ENCODE data around the gene RBM48.

RBM48 gene

DNA sequence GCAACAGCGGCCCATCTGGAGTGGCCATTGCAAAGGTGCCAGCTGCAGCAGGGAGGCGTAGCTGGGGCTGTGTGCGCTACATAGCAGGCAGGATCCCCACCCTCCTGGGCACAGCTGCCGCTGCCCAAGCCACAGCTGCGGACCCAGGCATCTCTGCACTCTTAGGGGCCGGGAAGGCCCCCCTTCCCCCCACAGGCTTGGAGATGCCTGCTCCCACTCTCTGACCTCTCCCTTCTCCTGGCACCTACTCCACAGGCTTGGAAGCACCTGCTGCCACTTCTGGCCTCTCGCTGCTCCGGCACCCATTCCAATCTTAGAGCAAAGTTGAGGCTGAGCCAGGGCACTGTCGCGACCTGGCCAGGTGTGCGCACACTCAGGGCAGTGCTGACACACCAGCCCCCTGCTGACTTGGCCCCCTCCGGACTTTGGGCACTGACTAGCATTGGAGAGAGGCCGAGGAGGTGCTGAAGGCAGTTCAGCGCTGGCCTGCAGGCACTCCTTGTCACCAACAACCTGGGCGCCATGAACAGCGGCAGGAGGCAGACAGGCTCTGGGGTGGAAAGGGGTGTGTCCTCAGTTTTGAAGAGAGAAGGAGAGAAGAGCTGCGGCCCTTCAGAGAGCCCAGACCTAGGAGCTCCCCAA is 18.4 kb downstream of the RBM48 start:
- no peak for DNase-seq

DNA sequence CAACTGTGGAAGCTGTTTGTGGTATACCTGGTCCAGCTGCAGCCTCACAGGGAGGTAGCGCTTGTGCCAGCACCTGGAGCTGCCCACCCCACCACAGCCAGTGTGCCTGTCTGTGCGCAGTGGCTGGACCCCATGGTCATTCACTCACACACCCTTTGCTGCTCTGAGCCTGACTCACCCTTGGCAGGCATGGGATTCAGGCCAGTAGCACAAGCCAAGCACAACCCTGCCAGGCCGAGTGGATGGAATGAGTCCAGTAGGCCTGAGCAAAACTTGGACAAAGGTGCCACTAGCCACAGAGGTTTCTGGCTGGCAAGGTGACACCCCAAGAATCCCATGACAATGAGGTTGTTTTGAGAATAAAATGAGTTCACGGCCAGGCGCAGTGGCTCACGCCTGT is 19.0 kb downstream of the RBM48 start:
- DNase-seq, result no peak

DNA sequence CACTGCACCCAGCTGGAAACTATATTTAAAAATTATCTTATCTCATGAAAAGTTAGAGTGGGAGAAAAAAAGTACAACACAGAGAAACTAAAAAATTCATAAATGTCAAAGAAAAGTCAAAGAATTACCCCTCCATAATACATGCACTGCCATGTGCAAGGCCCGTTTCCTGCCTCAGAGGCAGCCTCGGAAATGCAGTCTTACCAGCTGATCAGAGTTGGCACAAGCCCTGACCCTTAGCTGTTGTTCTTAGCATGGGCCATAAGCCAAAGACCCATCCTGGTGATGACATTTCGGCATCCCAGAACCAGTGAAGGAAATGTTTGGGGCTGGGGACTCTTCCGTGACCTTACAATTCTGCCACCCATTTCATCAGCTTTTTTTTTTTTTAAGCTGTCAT is 21.6 kb downstream of the RBM48 start:
- DNase-seq, result no peak

DNA sequence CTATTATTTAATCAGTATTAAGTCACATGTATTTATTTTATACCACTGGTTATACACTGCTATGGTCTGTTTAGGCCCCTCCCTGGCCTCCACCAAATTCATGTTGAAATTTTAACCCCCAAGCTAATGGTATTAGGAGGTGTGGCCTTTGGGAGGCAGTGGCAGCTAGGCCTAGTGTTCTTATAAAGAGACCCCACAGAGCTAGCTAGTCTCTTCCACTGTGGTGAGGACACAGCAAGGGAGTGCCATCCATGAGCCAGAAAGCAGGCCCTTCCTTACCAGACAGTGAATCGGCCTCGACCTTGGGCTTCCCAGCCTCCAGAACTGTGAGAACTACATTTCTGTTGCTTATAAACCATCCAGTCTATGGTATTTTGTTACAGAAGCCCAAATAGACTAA is 28.7 kb downstream of the RBM48 start:
- DNase-seq, result no peak

DNA sequence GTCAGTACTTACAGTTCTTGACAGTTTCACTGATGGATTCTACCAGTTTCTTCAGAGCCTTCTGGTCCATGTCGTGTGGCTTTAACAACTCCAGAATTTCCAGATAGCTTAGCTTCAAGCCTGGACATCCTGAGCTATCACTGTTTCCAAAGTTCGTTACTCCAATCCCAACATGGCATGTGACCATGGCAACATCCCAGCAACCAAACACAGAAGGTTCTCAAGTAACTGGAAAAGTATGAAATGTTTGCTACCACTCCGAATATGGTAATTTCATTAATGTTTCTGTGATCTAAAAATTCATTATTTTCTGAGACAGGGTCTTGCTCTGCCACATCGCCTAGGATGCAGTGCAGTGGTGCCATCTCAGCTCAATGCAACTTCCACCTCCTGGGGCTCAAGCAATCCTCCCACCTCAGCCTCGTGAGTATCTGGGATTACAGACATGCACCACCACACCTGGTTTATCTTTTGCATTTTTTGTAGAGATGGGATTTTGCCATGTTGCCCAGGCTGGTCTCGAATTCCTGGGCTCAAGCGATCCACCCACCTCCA is 29.3 kb downstream of the RBM48 start:
- no peak for DNase-seq

DNA sequence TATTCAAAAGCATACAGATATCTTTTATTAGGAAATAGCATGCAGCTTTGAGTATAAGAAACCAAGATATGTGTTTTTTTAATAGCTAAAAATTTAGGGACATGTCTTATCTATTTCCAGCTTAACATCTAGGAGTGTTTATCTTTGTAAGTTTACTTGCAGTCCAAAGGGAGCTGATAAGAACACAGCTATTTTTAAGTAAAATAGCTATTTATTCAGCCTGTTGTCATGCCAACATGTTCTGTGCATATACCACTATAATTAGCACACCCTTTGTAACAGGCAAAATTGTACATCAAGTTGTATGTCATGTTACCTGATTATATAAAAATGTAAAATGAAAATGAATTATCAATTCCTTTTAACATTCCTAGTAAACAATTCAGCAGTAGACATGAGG is 32.0 kb downstream of the RBM48 start:
- no peak for DNase-seq

DNA sequence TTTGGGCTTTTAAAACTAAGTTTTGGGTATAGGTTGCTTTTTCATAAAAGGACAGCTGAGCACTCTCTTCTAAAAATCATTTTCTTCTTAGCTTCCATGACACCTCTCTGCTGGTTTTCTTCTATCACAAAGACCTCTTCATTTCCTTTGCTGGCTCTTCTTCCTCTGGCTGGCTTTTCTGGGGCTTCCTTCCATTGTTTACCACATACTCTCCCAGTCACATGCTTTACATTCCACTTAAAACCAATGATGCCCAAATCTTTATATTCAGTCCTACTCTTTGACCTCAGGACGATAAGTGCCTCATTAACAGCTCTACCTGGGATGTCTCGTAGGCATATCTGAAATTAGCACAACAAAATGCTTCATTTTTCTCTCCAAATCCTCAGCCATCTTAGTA is 34.8 kb downstream of the RBM48 start:
- no peak for DNase-seq

DNA sequence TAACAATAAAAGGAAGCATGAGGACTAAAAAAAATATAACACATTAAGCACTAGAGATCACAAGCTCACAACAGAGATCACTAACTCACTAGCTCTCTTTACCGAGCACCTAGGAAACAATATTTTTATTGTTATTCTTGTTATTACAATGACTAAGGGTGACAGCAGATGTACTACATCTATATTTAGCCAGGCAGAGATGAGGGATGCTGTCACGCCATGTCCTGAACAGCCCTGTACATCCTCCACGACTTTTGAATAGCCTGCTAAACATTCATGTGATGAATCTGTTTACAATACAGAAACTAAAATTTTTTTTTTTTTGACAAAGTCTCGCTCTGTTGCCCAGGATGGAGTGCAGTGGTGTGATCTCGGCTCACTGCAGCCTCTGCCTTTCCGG is 38.9 kb downstream of the RBM48 start:
- DNase-seq, result no peak

DNA sequence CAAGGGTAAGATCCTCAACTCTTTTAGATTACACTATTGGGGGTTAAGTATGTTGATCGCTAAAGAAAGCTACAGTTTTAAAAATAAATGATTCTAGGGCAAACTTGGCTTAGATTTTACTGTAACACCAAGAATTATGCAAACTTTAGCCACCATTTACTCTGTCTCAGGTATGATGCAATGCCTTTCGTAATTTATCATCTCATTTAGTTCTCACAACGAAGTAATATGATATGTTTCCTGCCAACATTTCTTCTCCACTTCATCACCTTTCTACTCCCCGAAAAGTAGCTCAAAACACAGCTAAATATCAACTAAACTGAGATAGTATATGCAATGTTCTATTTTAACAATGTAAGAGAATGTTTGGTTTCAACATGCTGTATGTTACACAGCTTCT is 40.5 kb downstream of the RBM48 start:
- DNase-seq, result no peak

DNA sequence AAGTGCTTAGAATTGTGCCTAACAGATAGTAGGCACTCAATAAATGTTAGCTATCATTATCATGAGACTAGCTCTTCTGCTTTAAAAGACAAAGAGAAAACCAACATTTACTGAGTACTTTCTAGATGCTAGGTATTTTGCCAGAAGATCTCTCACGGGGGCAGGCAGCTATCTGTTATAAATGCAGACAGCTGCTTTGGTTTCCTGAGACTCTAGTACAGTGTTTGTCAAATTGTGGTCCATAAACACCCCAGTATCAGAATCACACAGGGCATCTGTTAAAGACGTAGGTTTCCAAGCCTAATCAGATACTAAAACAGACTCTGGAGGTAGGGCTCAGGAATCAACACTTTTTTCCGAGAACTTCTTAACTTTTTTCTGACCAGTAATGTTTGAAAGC is 47.7 kb downstream of the RBM48 start:
- DNase-seq, result no peak

DNA sequence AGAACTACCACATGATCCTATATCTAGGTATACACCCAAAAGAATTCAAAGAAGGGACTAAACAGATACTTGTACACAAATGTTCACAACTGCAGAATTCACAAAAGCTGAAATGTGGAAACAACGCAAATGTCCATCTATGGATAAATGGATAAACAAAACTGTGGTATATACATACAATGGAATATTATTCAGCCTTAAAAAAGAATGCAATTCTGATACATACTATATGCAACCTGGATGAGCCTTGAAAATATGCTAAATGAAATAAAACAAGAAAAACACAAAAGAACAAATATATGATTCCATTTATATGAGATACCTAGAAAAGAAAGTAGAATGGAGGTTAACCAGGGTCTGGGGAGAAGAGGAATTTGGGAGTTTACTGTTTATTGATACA is 54.4 kb downstream of the RBM48 start:
- DNase-seq, result no peak

DNA sequence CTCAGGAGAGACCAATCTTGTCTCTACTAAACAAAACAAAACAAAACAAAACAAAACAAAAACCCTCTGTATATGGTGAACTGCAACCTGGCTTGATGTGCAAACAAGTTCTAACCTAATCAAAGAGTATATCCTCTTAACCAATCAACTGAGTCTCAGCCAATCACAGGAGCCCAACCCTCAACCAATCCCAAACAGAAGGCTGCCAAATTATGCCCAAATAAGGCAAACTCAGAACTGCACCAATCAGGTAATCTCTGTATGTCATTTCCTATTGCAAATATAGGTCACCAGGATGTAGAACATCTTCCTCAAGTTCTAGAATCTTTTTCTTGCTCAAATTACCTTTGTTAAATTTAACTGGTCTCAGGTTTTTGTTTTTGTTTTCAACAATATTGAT is 56.4 kb downstream of the RBM48 start:
- DNase-seq, result no peak

DNA sequence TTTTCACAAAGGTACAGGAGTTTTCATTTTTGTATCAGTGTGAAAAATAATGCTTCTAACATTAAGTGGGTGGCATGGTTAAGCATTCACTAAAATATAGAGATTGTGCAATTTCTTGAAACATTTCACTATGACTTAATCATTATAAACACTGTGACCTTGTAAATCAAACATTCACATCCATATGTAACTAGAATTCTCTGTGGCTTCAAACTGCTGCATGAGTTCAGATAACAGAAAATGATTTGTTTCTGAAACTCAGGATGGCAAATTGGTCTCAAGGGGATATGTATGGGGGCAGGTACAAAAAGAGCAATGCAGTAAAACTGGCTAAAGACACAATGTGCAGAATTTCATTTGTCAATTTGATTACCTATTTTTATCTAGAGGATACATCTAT is 57.8 kb downstream of the RBM48 start:
- DNase-seq, result no peak

DNA sequence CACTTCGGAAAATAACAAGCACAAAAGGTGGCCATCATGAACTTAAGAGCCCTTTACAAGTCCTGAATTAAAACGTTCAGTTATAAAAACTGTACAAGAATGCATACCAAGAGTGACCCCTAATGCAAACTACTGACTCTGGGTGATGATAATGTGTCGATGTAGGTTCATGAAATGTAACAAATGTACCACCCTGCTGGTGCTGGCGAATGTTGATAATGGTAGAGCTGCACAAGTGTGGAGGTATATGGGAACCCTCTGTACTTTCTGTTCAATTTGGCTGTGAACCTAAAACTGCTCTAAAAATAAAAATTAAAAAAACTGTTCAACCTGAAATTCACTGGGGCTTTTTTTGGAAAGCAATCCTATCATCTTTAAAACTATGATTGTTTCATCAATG is 58.2 kb downstream of the RBM48 start:
- no peak for DNase-seq

Measured in activated CD4-positive, alpha-beta T cell treated with anti-CD3 and anti-CD28 coated beads for 48 hours (primary cell).